Endothelial cell (in vitro differentiated cells): Measurements from ENCODE around the gene PDZD8. TPM values are rescaled to one million over a fixed set of nuclear protein-coding genes. Genes with fewer than 3 reads are reported as not detected.
A peak's percentile ranks its signal among the peaks of the same experiment; 100 is the strongest.

Experiments used
- DNase-seq: peaks from one replicate; pipeline ENCODE4 v3.0.0; 2021; ENCODE audit warnings: low spot score
- H3K27ac Mint-ChIP-seq: one replicate; pipeline ENCODE4 v1.8.0; 2021; ENCODE audit warnings: mixed read lengths, inconsistent platforms; ENCODE audit not compliant: unreplicated experiment
- H3K27me3 Mint-ChIP-seq: one replicate; pipeline ENCODE4 v1.8.0; 2021; ENCODE audit warnings: mild to moderate bottlenecking, moderate library complexity, mixed read lengths, inconsistent platforms; ENCODE audit not compliant: unreplicated experiment
- H3K36me3 Mint-ChIP-seq: one replicate; pipeline ENCODE4 v1.8.0; 2021; ENCODE audit warnings: mild to moderate bottlenecking, low read depth, mixed read lengths, inconsistent platforms; ENCODE audit not compliant: unreplicated experiment
- H3K4me1 Mint-ChIP-seq: one replicate; pipeline ENCODE4 v1.8.0; 2021; ENCODE audit warnings: mild to moderate bottlenecking, mixed read lengths, inconsistent platforms; ENCODE audit not compliant: unreplicated experiment
- H3K4me3 Mint-ChIP-seq: one replicate; pipeline ENCODE4 v1.8.0; 2021; ENCODE audit warnings: mild to moderate bottlenecking, mixed read lengths, inconsistent platforms; ENCODE audit not compliant: unreplicated experiment
- H3K9me3 Mint-ChIP-seq: one replicate; pipeline ENCODE4 v1.8.0; 2021; ENCODE audit warnings: mixed read lengths, inconsistent platforms; ENCODE audit not compliant: unreplicated experiment
- total RNA-seq: library from RNA; stranded (reverse); fragmentation: NEBNext Ultra II Directional; extraction: Animal tissue kit (Norgen Biotek cat#: 25700); gene quantifications from one replicate; pipeline ENCODE4 v1.2.1, GENCODE V29; 2021; ENCODE audit not compliant: unreplicated experiment
- TF ChIP-seq, protein P1 (sequence below): fragments of 200-600 bp; sonication (generic); IDR thresholded peaks from one replicate; pipeline ENCODE4 v1.5.0; 2021; ENCODE audit warnings: antibody characterized with exemption; ENCODE audit not compliant: unreplicated experiment

PDZD8 gene
- total RNA-seq, 1 donor from 2014 or later = 25.6 TPM

DNA sequence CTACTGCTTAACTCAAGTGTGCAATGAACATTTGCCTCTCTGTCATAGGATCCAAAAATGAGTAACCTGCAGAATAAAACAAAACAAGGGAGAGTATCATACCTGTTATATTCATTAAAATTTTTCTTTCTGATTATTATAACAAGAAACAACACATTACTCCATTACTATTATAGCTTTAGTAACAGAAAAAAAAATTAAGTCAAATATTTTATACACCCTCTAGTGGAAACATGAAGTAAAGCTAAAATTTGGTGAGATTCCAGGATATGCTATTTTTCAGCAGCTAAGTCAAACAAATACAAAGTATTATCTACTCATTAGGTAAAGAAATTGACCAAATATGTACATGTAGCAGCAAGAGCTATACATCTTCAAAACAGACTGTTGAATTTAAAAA, 56.3 kb downstream of the PDZD8 start:
- Mint-ChIP-seq H3K4me1 (peaks cover 8% of the 10 kb centered on the region), H3K36me3 (no peaks in the 10 kb centered on the region), H3K4me3 (no peak overlapping the region), H3K9me3 (no peaks in the 10 kb centered on the region), H3K27me3 (no peaks in the 10 kb centered on the region), H3K27ac (no peak overlapping the region)
- TF ChIP-seq, protein P1, sequence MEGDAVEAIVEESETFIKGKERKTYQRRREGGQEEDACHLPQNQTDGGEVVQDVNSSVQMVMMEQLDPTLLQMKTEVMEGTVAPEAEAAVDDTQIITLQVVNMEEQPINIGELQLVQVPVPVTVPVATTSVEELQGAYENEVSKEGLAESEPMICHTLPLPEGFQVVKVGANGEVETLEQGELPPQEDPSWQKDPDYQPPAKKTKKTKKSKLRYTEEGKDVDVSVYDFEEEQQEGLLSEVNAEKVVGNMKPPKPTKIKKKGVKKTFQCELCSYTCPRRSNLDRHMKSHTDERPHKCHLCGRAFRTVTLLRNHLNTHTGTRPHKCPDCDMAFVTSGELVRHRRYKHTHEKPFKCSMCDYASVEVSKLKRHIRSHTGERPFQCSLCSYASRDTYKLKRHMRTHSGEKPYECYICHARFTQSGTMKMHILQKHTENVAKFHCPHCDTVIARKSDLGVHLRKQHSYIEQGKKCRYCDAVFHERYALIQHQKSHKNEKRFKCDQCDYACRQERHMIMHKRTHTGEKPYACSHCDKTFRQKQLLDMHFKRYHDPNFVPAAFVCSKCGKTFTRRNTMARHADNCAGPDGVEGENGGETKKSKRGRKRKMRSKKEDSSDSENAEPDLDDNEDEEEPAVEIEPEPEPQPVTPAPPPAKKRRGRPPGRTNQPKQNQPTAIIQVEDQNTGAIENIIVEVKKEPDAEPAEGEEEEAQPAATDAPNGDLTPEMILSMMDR = peak; percentile 56
- DNase-seq = no peak

DNA sequence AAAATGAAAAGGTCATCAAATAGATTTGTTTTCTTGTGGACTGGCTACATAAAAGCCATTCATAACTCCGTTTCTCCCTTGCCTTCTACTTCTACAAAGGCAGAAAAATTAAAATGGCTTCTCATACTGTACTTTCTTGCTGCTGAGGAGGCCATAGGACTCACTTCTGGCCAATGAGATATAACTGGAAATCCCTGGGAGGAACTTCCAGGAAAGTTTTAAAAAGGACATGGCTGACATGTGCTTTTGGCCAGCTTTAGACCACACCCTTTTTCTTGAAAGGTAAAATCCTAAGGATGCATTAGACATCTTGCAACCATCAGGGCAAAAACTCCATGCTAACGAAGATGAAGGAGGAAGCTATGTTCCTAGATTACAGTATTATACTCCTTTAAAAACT, 58.5 kb downstream of the PDZD8 start:
- DNase-seq = no peak
- no peak overlapping the region for H3K4me3 Mint-ChIP-seq
- no peaks in the 10 kb centered on the region for H3K27me3 Mint-ChIP-seq
- no peak overlapping the region for H3K27ac Mint-ChIP-seq
- no peaks in the 10 kb centered on the region for H3K36me3 Mint-ChIP-seq
- H3K9me3 Mint-ChIP-seq = no peaks in the 10 kb centered on the region
- no peaks in the 10 kb centered on the region for H3K4me1 Mint-ChIP-seq
- TF ChIP-seq, protein P1 = no peak

DNA sequence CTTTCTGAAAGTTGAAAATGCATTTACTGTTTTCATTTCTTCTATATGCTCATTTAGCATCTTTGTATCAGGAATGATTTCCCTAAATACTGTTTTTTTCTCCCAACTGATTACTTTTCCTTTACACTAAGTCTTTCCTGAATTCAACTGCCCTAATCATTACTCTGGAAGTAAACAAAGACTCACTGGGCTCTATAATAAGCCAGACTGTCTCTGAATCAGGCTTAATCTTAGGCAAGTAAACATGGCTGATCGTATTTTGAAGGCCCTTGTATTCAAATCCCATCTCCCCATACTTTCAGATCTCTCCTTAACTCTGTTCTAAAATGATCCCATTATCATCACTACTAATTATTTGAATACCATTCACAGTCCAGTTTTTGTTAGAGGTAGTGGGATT, 61.6 kb downstream of the PDZD8 start:
- Mint-ChIP-seq H3K4me1 (no peaks in the 10 kb centered on the region), H3K36me3 (no peaks in the 10 kb centered on the region), H3K4me3 (no peak overlapping the region), H3K27me3 (no peaks in the 10 kb centered on the region), H3K27ac (no peak overlapping the region), H3K9me3 (no peaks in the 10 kb centered on the region)
- no peak for DNase-seq
- TF ChIP-seq, protein P1 = no peak

DNA sequence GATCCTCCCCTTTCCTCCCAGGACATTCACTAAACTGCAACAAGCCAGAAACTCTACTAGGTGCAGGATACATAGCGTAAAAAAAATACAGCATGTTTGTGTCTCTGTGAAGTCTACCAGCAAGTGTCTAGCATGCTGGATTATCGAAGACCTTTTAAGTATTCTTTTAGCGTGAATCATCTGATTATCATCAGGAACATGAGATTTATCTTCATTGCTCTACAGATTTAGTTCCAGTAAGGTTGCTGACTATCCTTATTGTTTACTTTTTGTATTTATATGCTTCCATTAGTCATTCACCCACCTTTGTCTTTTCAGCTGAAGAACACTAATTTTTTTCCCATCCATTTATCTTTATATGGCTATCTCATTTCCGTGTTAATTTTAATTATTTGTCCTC, 62.8 kb downstream of the PDZD8 start:
- Mint-ChIP-seq H3K4me1 (no peaks in the 10 kb centered on the region), H3K36me3 (no peaks in the 10 kb centered on the region), H3K27me3 (no peaks in the 10 kb centered on the region), H3K27ac (no peak overlapping the region), H3K9me3 (no peaks in the 10 kb centered on the region), H3K4me3 (no peak overlapping the region)
- DNase-seq = no peak
- TF ChIP-seq, protein P1 = no peak

GRCh38 chr10:117311261-117311660, 64.0 kb downstream of the PDZD8 start:
- Mint-ChIP-seq H3K9me3 (no peaks in the 10 kb centered on the region), H3K4me3 (no peak overlapping the region), H3K36me3 (no peaks in the 10 kb centered on the region), H3K27ac (no peak overlapping the region), H3K27me3 (no peaks in the 10 kb centered on the region), H3K4me1 (no peaks in the 10 kb centered on the region)
- DNase-seq = no peak
- TF ChIP-seq, protein P1 = no peak
